ENCODE data around the gene NTNG1. TPM values are rescaled to one million over a fixed set of nuclear protein-coding genes. Genes with fewer than 3 reads are reported as not detected.

Gene NTNG1
- total and polyA plus RNA-seq, 5 experiments from 2014 or later = not detected

DNA sequence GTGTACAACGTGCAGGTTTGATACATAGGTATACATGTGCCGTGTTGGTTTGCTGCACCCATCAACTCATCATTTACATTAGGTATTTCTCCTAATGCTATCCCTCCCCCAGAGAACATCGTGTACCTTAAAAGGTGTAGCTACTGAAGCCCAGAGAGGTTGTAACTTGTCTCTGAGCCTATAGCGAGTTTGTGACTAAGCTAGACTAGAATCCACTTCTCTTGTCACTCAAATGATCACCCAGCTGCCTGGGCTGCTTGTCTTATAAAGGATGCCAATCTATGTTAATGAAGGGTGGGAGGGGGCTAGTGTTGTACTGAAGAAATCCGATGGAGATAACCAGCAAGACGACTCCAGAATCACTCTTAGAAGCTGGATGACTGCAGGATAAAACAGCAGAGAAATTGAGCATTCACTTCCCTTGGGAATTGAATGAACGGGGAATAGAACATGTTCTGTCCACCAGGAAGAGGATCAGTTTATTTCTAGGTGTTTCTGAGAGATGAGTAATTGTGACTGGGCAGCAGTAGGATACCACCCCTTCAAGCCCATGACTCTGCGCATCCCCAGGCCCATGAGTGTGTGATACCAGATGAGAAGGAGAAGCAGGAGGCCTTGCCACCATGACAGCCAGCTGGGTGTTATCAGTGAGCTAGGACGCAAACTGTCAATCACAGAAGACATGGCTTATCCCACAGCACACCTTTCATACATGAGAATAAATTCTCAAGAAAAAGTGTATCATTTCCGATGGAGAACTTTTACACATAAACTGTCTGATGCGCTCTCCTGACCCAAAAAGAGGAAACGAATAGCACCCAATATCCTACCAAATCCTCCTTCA lies 390.4 kb downstream of the NTNG1 start:
- ATAC-seq = no peak
- H3K4me1 Mint-ChIP-seq = no peaks in the 10 kb centered on the region
- POLR2A ChIA-PET = no interaction called here

DNA sequence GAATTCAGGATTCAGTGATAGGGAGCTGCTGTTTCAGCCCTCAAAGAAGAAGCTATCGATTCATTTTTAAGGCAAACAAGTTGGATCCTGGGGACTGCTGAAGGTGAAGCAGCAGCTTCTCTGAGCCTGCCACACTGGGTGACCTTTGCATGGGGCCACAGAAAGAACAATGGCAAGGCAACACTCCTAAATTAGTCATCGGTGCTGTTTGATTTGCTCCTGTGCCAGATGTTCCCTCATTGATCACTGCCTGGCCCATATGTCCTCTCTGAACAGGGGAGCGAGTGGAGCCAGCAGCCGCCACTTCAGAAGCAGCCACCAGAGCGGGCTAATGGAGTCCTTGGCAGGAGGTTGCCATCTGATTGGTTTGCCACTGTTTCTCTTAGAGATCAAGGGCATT lies 391.5 kb downstream of the NTNG1 start:
- POLR2A ChIA-PET = no interaction called here
- H3K9me3 Mint-ChIP-seq = no peaks in the 10 kb centered on the region
- no peak for ATAC-seq
- no peak for DNase-seq
- no peaks in the 10 kb centered on the region for H3K4me1 Mint-ChIP-seq
- no peak overlapping the region for H3K4me3 Mint-ChIP-seq
- H3K27me3 Mint-ChIP-seq = peaks cover 0 to 26% (median 0%) of the 10 kb centered on the region in 5 donors
- H3K27ac Mint-ChIP-seq = no peak overlapping the region
- H3K36me3 Mint-ChIP-seq = no peaks in the 10 kb centered on the region

More for the DNA sequence above, 390.4 kb downstream of the NTNG1 start:
- Mint-ChIP-seq H3K36me3 (no peaks in the 10 kb centered on the region), H3K27me3 (peaks cover 0 to 26% (median 0%) of the 10 kb centered on the region in 5 donors), H3K4me3 (no peak overlapping the region), H3K9me3 (no peaks in the 10 kb centered on the region), H3K27ac (no peak overlapping the region)
- no peak for DNase-seq

Other genes starting within 250 kb of the NTNG1 start
- gene PRMT6, start 84.4 kb upstream of the NTNG1 start, total RNA-seq = 10 to 100 TPM; 23.3 to 23.5 TPM
- 10 to 100 TPM; 14.4 to 17.5 (median 17.0) TPM for gene PRMT6, start 84.4 kb upstream of the NTNG1 start, polyA plus RNA-seq

Measured in naive thymus-derived CD8-positive, alpha-beta T cell (primary cell).